ENCODE measurements around the gene ABLIM3.

The ABLIM3 gene

DNA sequence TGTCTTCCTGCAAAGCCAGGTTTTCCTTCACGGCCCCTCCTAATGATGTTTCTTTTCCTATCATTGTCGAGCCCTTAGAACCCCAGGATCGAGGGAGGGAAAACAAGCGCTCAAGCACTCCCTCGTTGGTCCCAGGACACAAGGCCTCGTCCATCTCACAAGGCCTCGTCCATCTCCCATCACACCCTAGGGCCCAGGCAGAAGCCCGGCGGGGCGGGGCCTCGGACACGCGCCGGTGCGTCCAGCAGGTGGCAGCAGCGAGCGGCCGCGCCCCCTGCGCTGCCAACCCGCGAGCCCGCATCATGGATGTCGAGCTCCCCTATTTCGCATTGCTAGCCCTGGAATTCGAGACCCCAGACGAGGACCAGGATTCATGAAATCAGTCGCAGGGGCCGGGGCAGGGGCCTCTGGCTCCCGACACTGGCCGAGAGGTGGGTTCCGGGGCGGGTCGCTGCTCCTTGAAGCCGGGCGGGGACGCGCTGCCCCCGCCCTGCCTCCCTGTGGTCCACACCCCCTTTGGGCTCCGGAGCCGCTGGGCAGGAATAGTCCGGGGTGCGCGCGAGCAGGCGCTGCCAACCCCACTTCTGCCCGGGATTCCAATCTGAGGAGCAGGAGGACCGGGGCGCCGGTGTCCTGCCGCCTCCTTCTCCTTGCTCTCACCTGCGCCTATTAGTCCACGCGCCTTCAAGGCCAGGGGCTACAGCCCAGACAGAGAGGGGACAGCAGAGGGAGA lies at the start of gene ABLIM3:
Gene ABLIM3 (plus strand): TSS at position 270 of the 733 bp plus-strand sequence. CDS start 603 bp downstream, outside the sequence.
- Histone ChIP-seq H3K9me3 (ENCODE audit: control insufficient read depth, insufficient read depth, low read length) (no peaks in the 10 kb centered on the region), H3K36me3 (ENCODE audit: insufficient read depth, low read length) (no peaks in the 10 kb centered on the region), H3K4me1 (ENCODE audit: insufficient read depth, low read length) (peaks cover 8% of the 10 kb centered on the region; the same call in 1 of the 2 replicates), H3K9ac (ENCODE audit: low read depth, low read length) (peak within 1 kb of the TSS; percentile 64; the same call in 1 of the 2 replicates)

DNA sequence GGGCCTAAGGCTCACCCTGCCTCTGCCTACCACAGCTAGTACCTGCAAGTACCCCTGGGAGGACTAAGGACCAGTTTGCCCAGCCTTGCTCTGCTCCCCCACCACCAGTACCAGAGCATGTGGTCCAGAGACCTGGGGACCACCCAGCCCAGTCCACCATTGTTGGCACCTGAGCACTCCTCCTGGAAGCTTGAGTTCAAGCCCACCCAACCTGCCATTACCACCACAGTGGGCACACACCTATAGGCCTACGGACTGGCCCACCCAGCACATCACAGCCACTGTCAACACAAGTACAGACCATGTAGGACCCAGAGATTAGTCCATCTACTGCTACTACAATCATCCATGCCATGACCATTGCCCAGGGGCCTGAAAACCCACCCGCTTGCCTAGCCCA lies 47.7 kb upstream of the ABLIM3 start:
- Histone ChIP-seq H3K36me3 (ENCODE audit: insufficient read depth, low read length) (no peaks in the 10 kb centered on the region), H3K4me1 (ENCODE audit: insufficient read depth, low read length) (no peaks in the 10 kb centered on the region), H3K9me3 (ENCODE audit: control insufficient read depth, insufficient read depth, low read length) (peaks cover 4% of the 10 kb centered on the region; the same call in 1 of the 2 replicates), H3K9ac (ENCODE audit: low read depth, low read length) (no peak overlapping the region)

DNA sequence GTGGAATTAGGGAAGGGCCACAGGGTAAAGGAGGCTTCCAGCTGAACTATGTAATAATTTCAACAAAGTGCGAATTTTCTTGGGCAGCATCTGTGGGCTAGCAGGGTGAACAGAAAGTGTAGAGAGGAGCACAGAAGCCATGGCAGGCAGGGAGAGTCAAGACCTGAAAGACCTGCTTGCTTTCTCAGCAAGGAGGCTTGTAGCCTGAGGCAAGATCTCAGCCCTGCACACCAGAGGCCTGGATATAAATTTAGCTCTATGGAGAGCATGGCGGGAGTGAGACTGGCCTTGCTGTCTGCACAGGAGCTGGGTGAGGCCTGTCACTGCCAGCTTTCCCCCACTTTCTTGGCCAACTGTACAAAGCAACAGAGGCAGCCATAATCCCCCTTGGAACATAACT lies 46.3 kb upstream of the ABLIM3 start:
- Histone ChIP-seq H3K9me3 (ENCODE audit: control insufficient read depth, insufficient read depth, low read length) (peaks cover 4% of the 10 kb centered on the region; the same call in 1 of the 2 replicates), H3K36me3 (ENCODE audit: insufficient read depth, low read length) (no peaks in the 10 kb centered on the region), H3K4me1 (ENCODE audit: insufficient read depth, low read length) (no peaks in the 10 kb centered on the region), H3K9ac (ENCODE audit: low read depth, low read length) (no peak overlapping the region)

DNA sequence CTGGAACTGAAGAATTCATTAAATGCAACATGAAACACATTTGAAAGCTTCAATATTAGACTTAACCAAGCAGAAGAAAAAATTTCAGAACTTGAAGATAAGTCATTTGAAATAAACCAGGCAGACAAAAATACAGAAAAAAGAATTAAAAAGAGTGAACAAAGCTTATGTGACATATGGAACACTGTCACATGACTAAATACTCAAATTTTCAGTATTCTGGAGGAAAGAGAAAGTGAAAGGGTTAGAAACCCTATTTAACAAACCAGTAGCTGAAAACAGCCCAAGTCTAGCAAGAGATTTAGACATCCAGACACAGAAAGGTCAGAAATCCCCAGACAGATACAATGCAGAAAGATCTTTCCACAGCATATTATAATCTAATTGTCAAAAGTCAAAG lies 41.4 kb upstream of the ABLIM3 start:
- H3K9ac ChIP-seq (ENCODE audit: low read depth, low read length) = no peak overlapping the region
- no peaks in the 10 kb centered on the region for H3K4me1 ChIP-seq (ENCODE audit: insufficient read depth, low read length)
- H3K9me3 ChIP-seq (ENCODE audit: control insufficient read depth, insufficient read depth, low read length) = peaks cover 9% of the 10 kb centered on the region; the same call in 1 of the 2 replicates
- H3K36me3 ChIP-seq (ENCODE audit: insufficient read depth, low read length) = no peaks in the 10 kb centered on the region

DNA sequence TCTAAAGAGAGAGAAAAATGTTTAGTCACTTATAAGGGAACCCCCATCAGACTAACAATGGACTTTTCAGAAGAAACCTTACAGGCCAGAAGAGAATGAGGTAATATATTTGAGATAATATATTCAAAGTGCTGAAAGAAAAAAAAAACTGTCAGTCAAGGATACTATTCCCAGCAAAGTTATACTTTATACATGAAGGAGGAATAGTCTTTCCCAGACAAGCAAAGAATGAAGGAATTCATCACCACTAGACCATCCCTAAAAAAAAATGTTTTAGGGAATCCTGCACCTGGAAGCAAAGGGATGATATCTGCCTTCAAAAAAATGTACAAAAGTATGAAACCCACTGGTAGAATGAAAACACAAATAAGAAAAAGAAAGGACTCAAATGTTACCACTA lies 41.0 kb upstream of the ABLIM3 start:
- H3K9me3 ChIP-seq (ENCODE audit: control insufficient read depth, insufficient read depth, low read length) = peaks cover 9% of the 10 kb centered on the region; the same call in 1 of the 2 replicates
- no peak overlapping the region for H3K9ac ChIP-seq (ENCODE audit: low read depth, low read length)
- no peaks in the 10 kb centered on the region for H3K4me1 ChIP-seq (ENCODE audit: insufficient read depth, low read length)
- no peaks in the 10 kb centered on the region for H3K36me3 ChIP-seq (ENCODE audit: insufficient read depth, low read length)

DNA sequence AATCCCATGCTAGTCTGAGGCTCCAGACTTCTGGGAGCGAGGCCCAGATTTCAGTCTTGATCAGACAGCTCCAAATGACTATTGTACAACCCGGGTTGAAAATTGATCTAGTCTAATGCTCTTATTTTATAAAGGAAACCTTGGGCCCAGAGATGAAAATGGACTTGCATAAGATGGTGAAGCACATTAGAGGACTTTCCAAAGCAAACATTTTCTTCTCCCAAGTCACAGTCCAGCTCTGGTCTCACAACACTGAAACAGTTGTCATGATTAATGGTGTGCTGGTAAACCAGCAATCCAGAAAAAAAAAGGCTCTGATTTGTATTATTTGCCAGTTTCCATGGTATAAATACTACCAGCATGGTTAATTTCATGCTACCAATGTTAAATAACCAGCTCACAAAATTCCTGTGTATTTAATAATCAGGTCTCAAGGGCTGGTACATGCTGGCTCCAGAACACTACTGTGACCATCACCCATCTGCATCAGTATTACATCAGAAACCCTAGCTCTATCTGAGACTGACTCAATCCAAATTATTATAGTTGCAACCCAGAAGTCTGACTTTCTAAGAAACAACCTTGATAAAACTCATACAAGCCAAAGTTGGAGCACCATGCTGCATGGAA lies 32.5 kb upstream of the ABLIM3 start:
- no peaks in the 10 kb centered on the region for H3K36me3 ChIP-seq (ENCODE audit: insufficient read depth, low read length)
- no peak overlapping the region for H3K9ac ChIP-seq (ENCODE audit: low read depth, low read length)
- H3K9me3 ChIP-seq (ENCODE audit: control insufficient read depth, insufficient read depth, low read length) = no peaks in the 10 kb centered on the region
- H3K4me1 ChIP-seq (ENCODE audit: insufficient read depth, low read length) = no peaks in the 10 kb centered on the region

DNA sequence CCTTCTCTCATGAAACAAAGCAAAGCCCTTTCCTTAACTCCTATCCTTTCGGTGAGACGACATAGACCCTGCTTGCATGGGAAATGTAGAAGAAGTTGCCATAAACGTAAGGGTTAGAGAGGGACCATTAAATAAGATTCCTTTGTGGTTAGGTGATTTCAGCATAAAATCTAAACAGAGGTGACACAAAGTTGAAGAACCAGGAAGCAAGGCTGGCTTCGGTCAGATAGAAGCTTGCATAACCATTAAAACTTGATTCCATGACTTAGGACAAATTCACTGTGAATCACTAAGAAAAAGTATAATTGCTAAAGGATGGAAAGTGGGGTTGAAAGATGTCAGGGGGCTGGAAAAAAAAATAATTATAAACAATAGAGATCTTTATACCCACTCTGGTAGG lies 30.9 kb upstream of the ABLIM3 start:
- Histone ChIP-seq H3K9me3 (ENCODE audit: control insufficient read depth, insufficient read depth, low read length) (no peaks in the 10 kb centered on the region), H3K36me3 (ENCODE audit: insufficient read depth, low read length) (no peaks in the 10 kb centered on the region), H3K9ac (ENCODE audit: low read depth, low read length) (no peak overlapping the region), H3K4me1 (ENCODE audit: insufficient read depth, low read length) (no peaks in the 10 kb centered on the region)

DNA sequence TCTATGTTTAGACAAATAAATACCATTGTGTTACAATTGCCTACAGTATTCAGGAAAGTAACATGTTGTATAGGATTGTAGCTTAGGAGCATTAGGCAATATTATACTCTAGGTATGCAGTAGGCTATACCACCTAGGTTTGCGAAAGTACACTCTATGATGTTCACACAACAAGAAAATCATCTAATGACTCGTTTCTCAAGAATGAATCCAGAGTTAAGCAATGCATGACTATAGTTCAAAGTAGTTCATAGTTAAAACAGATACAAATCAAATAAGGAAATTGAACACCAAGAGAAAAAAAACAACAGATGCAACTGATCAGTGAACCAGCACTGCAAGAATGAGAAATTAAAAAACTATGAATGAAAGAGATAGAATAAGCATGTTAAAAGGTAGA lies 27.6 kb upstream of the ABLIM3 start:
- H3K9me3 ChIP-seq (ENCODE audit: control insufficient read depth, insufficient read depth, low read length) = no peaks in the 10 kb centered on the region
- H3K4me1 ChIP-seq (ENCODE audit: insufficient read depth, low read length) = no peaks in the 10 kb centered on the region
- H3K9ac ChIP-seq (ENCODE audit: low read depth, low read length) = no peak overlapping the region
- H3K36me3 ChIP-seq (ENCODE audit: insufficient read depth, low read length) = no peaks in the 10 kb centered on the region

DNA sequence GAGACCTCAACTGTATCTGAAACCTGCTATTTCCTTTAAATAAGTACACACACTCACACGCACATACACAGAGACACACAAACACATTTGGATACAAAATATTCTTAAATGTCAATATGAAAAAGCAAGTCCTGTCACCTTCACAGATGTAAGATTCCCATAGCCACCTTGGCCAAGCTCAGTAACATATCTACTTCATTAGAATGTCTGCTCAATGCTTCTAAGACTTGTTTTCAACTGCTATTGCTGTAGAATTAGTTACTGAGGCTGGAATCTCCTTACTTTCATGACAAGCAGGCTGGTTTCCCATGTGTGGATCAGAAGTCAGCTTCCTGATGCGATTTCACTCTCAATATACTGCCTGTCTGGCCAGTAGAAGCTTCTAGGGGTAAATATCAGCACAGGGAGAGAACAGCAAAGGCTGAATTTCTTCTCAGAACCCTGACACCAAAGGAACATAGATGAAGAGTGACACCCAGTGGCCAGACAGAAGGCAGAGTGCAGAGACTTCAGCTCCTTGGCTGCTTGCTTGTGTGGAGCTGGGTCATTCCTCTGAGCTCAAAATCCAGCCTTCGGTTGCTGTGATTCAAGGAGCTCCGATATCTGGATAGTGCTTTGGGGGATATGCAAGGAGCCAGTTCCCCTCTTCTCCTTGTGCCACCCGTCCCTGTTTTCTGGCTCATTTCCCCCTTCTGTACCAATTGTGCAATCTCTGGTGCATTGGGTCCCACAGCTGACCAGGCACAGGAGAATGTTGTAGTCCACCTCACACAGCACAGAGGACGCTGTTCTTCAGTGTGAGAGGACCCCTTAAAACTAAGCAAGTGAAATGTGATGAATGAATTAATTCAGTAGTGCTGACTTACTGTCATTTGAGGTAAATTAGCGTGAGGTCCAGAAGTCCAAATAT lies 26.6 kb upstream of the ABLIM3 start:
- Histone ChIP-seq H3K4me1 (ENCODE audit: insufficient read depth, low read length) (no peaks in the 10 kb centered on the region), H3K36me3 (ENCODE audit: insufficient read depth, low read length) (no peaks in the 10 kb centered on the region), H3K9me3 (ENCODE audit: control insufficient read depth, insufficient read depth, low read length) (no peaks in the 10 kb centered on the region), H3K9ac (ENCODE audit: low read depth, low read length) (no peak overlapping the region)

DNA sequence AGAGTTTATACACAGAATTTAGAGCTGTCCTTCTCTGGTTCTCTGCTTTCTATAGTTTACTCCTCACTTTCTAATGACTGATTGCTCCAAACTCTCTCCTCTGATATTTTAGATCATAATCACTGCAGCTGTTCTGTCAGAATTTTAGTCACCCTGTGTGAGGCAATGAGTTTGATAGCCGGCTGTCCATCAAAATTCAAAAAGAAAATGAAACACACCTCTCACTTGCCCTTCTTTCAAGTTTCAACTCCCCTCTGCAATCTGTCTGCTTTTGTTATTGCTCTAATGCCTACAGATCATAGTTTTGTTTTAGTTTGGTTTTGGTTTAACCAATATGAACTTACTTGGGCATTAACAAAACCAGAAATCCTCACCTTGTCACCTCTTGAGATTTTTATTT lies 23.3 kb upstream of the ABLIM3 start:
- no peaks in the 10 kb centered on the region for H3K9me3 ChIP-seq (ENCODE audit: control insufficient read depth, insufficient read depth, low read length)
- H3K9ac ChIP-seq (ENCODE audit: low read depth, low read length) = no peak overlapping the region
- H3K4me1 ChIP-seq (ENCODE audit: insufficient read depth, low read length) = no peaks in the 10 kb centered on the region
- H3K36me3 ChIP-seq (ENCODE audit: insufficient read depth, low read length) = no peaks in the 10 kb centered on the region

DNA sequence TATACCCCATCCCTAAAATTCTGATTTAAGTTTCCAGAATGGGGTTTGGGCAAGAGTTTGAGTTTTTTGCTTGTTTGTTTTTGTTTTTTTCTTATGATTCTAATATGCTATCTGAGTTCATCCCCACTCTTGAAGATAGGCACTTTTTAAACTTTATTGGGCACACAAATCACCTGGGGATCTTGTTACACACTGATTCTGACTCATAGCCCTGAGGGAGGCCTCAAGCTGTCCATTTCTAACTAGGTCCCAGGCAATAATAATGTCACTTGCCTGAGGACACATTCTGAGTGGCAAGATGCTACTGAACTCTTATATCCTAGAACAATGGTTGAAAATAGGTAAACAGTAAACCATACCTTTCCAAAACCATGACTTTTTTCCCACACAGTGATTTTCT lies 22.8 kb upstream of the ABLIM3 start:
- Histone ChIP-seq H3K9ac (ENCODE audit: low read depth, low read length) (no peak overlapping the region), H3K36me3 (ENCODE audit: insufficient read depth, low read length) (no peaks in the 10 kb centered on the region), H3K4me1 (ENCODE audit: insufficient read depth, low read length) (no peaks in the 10 kb centered on the region), H3K9me3 (ENCODE audit: control insufficient read depth, insufficient read depth, low read length) (no peaks in the 10 kb centered on the region)

DNA sequence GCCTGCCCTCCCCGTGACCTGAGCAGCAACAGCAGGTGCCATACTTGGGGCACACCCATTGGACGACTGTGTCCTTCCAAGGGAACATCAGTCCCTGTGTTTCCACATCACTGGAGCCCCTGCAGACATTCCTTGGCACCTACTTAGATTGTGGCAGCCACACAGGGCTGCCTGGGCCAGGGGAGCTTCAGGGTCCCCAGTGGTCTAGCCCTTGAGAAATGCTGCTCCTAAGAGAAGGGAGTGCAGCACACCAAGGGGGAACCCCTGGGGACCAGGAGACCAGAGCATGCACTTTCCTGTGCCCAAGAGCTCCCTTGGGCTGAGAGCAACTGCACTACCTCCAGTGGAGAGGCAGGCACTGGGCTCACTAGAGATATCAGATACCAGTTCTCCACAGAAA lies 20.1 kb upstream of the ABLIM3 start:
- Histone ChIP-seq H3K4me1 (ENCODE audit: insufficient read depth, low read length) (no peaks in the 10 kb centered on the region), H3K9ac (ENCODE audit: low read depth, low read length) (no peak overlapping the region), H3K36me3 (ENCODE audit: insufficient read depth, low read length) (no peaks in the 10 kb centered on the region), H3K9me3 (ENCODE audit: control insufficient read depth, insufficient read depth, low read length) (no peaks in the 10 kb centered on the region)

DNA sequence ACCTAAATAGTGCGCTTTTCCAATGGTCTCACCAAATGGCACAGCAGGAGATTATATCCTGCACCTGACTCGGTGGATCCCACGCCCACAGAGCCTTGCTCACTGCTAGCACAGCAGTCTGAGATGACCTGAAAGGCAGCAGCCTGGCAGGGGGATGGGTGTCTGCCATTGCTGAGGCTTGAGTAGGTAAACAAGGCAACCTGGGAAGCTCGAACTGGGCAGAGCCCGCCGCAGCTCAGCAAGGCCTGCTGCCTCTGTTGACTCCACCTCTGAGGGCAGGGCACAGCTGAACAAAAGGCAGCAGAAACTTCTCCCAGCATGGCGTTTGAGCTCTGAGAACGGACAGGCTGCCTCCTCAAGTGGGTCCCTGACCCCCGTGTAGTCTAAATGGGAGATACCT lies 18.1 kb upstream of the ABLIM3 start:
- Histone ChIP-seq H3K36me3 (ENCODE audit: insufficient read depth, low read length) (no peaks in the 10 kb centered on the region), H3K9ac (ENCODE audit: low read depth, low read length) (no peak overlapping the region), H3K9me3 (ENCODE audit: control insufficient read depth, insufficient read depth, low read length) (no peaks in the 10 kb centered on the region), H3K4me1 (ENCODE audit: insufficient read depth, low read length) (no peaks in the 10 kb centered on the region)

DNA sequence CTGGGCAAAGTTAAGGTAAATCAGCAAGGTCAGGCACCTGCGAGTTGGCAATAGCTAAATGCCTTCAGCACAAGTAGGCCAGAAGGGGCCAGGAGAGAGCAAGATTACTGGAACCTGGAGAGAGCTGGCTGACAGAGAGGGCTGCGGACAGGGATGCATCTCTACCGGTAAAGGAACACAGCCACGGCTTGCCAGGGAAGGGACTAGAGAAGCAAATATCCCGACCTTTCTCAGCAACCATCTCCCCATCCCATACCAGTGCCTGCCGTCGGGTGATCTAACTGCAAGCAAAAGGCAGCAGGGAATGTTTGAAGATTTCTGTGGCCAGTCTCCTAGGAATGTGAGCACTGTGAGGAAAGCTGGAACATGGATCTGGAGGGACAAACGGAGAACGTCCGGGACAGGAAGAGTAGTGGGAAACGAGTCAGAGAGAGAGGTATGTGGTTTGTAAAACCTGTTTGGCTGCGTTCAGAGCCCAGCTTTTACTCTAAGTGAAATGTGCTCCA lies 15.9 kb upstream of the ABLIM3 start:
- Histone ChIP-seq H3K9ac (ENCODE audit: low read depth, low read length) (peak overlapping the region; percentile 2; the same call in 1 of the 2 replicates), H3K36me3 (ENCODE audit: insufficient read depth, low read length) (no peaks in the 10 kb centered on the region), H3K9me3 (ENCODE audit: control insufficient read depth, insufficient read depth, low read length) (no peaks in the 10 kb centered on the region), H3K4me1 (ENCODE audit: insufficient read depth, low read length) (0 out of 2 replicates have a peak, but pooled peaks cover 4% of the 10 kb centered on the region)
